NCI-H2196 (cell line): ENCODE data around the gene SF3A1.

Experiments used
- DNase-seq: peaks from one replicate; lab custom pipeline; 2025; ENCODE audit not compliant: unreplicated experiment; lab: John Stamatoyannopoulos, UW

The SF3A1 gene

DNA sequence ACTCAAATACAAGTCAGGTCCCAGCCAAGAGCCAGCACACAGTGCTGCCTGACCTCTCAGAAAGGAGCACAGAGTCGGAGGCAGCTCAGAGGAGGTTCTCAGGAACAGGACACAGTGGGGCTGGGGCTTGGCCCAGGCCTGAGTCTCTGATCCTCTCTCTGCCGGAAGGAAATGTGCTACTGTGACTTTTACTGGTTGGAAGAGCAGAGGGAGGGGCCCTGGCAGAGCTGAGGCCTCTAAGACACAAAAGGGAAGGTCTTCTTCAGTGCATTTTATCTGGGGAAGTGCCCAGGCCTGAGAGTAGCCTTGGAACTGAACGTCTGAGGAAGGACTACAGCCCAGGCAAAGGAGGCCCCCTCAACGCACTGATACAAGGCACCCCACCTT is 51.2 kb downstream of the SF3A1 start:
- DNase-seq = no peak

GRCh38 chr22:30304495-30305244 is 52.0 kb downstream of the SF3A1 start:
- peak; percentile 36 for DNase-seq

DNA sequence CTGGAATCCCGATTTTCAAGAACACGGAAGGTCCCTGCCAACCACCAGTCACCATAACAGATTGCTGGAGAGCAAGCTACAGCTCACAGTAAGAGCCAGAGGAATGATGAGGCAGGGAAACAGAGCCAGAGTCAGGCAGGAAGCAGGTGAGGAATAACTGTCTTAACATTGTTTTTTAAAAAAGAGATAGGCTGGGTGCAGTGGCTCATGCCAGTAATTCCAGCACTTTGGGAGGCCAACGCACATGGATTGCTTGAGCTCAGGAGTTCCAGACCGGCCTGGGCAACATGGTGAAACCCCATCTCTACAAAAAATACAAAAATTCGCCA is 53.9 kb downstream of the SF3A1 start:
- no peak for DNase-seq

DNA sequence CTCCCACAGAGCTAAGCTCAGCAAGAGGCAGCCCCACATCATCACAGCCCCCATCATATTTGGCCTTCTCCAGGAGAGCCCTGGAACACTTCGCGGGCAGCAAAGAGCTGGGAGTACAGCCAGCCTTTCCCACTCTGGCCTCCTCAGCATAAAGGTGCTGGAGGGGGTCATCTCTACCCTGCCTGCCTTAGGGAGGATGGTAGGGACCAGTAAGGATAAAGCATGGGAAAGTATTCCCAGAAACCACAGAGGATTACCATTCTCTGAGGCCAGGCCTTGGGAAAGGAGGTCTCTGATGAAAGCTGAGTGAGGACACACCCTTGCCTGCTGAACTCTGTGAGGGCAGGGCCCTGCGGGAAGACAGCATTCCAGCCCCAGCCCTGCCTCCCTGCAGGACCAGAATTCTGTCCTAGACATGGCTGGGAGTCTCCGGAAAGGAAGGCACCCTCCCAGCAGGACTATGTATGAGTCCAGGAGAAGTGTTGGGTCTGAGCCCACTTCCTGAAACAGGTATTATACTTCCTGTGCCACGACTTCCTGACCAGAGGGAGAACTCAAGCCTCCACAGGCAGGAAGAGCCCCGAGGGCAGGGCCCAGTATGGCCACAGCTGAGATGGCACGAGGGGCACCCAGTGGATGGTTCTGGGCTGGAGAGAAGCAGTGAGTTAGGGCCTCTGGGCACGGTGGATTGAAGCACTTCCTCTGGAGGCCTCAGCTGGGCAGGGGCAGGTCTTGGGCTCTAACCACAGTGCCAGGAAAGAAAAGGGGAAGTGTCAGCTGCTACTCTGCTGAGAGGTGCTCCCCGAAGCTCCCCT is 54.5 kb downstream of the SF3A1 start:
- DNase-seq = no peak

DNA sequence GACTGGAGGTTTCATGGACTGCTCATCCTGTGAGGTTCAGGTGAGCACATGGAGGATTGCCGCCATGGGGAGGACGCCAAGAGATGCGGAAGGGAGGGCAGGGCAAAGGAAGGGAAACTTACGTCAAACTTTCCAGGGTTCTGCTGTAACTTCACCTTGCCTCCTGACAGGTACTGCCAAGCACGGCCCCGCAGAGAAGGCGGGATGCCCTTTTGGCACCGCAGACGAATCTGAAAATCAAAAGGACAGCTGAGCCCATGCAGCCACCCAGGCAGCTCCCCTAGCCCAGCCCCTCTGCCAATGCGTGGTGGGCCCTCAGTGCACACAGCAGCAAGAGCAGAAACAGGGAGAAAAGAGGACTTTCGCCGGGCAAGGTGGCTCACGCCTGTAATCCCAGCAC is 57.4 kb downstream of the SF3A1 start:
- no peak for DNase-seq

- peak; percentile 17 for DNase-seq
Observed at GRCh38 chr22:30297991-30298701, 58.5 kb downstream of the SF3A1 start.

DNA sequence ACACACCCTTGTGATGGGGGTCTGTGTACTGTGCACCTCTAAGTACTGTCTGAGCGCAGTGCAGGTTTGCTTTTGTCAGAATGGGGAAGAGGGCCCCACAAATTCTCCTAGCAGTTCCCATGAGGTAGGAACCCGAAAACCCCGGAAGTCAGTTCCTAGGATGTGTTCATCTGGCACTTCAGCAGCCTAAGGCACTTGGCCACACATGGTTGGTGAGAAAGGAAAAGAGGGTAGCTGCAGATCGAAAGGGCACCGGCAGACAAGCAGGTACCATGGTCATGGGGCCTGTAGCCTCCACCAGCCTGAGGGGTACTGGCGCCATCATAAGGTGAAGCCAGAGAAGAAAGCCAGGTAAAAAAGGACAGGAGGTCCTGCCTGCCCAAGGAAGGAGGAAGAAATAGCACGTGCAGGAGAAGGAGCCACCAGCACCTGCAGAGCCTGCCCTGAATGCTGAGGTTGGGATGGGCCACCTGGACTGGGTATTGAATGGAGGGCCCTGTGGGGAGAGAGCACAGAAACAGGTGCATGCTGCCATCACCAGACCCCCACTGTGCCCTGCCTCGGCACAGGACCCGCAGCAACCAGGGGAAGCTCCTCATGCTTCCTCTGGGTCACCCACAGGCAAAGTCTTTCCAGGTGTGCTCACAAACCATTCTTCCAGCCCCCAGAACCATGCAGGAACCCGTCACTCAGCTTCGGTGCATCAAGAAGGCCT is 59.3 kb downstream of the SF3A1 start:
- no peak for DNase-seq

DNA sequence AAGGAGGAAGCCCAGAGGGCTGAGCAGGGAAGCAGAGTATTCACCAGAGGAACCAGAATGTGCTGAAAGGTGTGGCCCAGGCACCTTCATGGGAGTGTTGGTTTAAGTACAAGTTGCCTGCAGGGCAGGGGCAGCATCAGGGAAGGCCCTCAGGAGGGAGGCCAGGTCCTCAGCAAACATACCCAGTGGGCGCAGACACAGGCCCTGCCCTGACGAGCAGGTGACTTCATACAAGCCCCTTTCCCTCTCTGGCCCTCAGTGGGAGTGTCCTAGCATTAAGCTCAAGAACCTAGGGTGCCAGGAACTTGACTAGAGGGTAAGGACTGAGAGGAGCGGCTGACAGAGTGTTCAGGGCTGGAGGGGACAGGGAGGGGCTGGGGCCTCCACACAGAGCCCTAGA is 59.9 kb downstream of the SF3A1 start:
- no peak for DNase-seq

DNA sequence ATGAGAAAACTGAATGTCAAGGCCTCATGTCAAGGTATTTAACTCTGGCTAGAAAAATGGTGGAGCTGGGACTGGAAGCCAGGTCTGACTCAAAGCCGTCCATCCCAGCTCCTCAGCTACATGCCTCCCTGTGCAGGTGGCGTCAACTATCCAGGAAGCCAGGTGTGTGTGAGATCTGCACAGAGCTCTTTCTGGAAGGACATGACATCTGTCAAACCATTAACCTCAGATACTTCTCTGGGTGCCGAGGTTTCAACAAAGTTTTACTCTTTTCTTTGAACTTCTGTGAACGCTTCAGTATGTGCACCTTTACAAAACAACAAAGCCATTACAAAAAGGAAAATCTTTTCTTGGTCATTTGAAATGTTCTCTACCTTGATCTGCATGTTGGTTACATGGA is 60.4 kb downstream of the SF3A1 start:
- DNase-seq = no peak

- no peak for DNase-seq
Observed at GRCh38 chr22:30295576-30295975, 61.1 kb downstream of the SF3A1 start.

DNA sequence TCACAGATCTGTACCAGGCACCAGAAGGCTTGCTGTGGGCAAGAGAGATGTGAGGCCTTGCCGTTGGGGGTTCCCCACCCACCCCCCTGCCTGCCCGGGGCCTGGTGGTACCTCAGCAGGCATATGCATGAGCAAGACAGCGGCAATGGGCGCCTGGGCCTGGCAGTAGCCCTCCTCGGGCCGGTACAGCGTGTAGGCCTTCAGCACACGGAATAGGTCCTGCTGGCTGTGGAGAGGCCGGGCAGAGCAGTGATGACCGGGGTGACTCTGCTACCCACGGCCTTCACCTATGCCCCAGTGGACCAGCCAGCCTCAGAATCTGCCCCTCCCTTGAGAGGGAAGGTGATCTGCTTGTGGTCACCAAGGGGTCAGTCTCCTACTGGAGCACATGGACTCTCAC is 61.9 kb downstream of the SF3A1 start:
- DNase-seq = no peak

GRCh38 chr22:30294066-30294465 is 62.6 kb downstream of the SF3A1 start:
- no peak for DNase-seq

GRCh38 chr22:30293026-30293425 is 63.7 kb downstream of the SF3A1 start:
- no peak for DNase-seq

GRCh38 chr22:30292069-30292970 is 64.4 kb downstream of the SF3A1 start:
- DNase-seq = no peak

GRCh38 chr22:30291058-30291892 is 65.4 kb downstream of the SF3A1 start:
- DNase-seq = peak; percentile 48

DNA sequence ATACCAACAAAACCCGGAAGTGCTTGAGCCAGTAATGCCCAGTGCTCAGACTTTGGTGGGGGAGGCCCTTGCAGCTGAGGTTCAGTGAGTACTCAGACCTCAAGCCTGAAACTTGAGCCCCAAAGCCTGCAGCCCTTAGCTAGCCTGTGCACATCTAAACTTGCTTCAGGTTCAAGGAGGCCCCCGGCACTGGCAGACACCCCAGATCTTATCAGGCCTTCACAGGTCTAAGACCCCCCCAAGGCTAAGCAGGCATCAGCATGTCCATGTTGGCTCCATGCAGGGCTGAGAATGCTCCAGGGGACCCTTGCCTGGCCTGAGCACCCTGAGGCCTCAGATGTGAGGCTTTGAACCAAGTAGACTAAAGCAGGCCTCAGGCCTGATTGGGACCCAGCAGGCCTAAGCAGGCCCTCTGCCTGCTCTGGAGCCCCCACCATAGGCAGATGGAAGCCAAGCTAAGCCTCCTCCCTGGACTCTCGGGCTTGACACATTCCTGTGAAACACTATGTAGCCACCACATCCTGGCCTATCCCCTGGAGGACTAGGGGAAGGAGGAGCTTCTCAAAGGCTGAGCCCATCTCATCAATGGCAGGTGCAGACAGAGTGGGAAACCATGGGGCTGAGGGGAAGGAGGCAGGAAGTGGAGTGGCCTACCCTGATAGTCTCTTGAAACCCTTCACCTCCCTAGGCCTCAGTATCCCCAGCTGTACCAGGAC is 66.2 kb downstream of the SF3A1 start:
- peak; percentile 45 for DNase-seq

- no peak for DNase-seq
Observed at GRCh38 chr22:30289980-30290313, 66.7 kb downstream of the SF3A1 start.

DNA sequence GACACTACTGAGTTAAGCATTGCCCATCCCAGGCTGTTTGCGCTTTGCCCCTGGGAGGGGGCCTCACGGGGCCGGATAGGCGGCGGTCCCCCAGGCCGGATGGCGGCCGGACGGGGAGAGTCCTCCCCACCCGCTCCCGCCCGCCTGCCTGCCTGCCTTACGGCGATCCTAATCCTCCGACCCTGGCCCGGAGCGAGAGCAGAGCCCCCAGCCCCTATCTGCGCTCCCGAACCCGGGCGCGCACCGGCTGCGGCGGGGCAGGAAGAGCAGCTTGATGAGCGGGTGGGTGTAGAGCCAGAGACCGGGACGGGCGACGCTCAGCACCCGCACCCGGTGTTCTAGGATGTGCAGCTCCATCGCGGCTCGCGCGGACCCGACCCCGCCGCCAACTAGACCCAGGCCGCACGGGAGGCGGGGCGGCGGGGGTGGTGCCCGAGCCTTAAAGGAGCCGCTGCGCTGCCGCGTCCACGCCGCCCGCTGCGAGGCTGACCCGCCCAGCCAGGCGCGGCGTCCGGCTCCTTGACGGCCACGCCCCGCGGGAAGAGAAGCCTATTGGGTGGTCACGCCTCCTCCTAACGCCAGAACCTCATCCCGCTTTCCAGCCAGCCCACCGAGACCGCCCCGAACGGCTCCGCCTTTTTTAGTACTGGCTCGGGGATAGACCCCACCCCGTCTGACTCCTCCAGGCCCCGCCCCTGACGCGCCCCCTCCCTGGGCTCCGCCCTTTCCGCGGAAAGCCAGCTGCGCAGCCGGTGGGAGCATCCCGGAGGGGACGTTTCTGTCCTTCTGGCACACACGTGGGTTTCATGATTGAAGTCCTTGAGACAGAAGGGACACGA is 67.3 kb downstream of the SF3A1 start, which contains the start of gene CASTOR1:
TSS of gene CASTOR1 (minus strand) at position 365 of the 839 bp plus-strand sequence. CDS start at position 357, 8 bp downstream.
- peak; percentile 88 for DNase-seq
